ENCODE data around the gene ERMAP.

The ERMAP gene

GRCh38 chr1:42816585-42817439, at the start of gene ERMAP, which contains the start of gene SVBP:
TSS of gene ERMAP (plus strand) at chr1:42817122. CDS start at chr1:42830449, 13,327 bp downstream.
TSS of gene SVBP (minus strand) at chr1:42817397. CDS start at chr1:42816544, 853 bp downstream.
- DNase-seq (ENCODE audit: low read depth in 2 of 2) = peak; percentile 93 to 95

GRCh38 chr1:42767510-42768000, 49.4 kb upstream of the ERMAP start:
- no peak for DNase-seq (ENCODE audit: low read depth in 2 of 2)

- no peak for DNase-seq (ENCODE audit: low read depth in 2 of 2)
These were observed 48.8 kb upstream of the ERMAP start for GRCh38 chr1:42768172-42768571.

GRCh38 chr1:42769811-42770210, 47.1 kb upstream of the ERMAP start:
- no peak for DNase-seq (ENCODE audit: low read depth in 2 of 2)

- no peak for DNase-seq (ENCODE audit: low read depth in 2 of 2)
These were observed 43.5 kb upstream of the ERMAP start for GRCh38 chr1:42773420-42773819.

- DNase-seq (ENCODE audit: low read depth in 2 of 2) = no peak
These were observed 41.9 kb upstream of the ERMAP start for GRCh38 chr1:42774928-42775526.

- DNase-seq (ENCODE audit: low read depth in 2 of 2) = no peak
These were observed 40.4 kb upstream of the ERMAP start for GRCh38 chr1:42776502-42776901.

- DNase-seq (ENCODE audit: low read depth in 2 of 2) = no peak
These were observed 39.1 kb upstream of the ERMAP start for GRCh38 chr1:42777852-42778251.

GRCh38 chr1:42779725-42780124, 37.2 kb upstream of the ERMAP start:
- no peak for DNase-seq (ENCODE audit: low read depth in 2 of 2)

GRCh38 chr1:42780176-42780575, 36.7 kb upstream of the ERMAP start:
- no peak for DNase-seq (ENCODE audit: low read depth in 2 of 2)

- DNase-seq (ENCODE audit: low read depth in 2 of 2) = no peak
These were observed 33.8 kb upstream of the ERMAP start for GRCh38 chr1:42783092-42783491.

GRCh38 chr1:42784547-42784945, 32.4 kb upstream of the ERMAP start:
- DNase-seq (ENCODE audit: low read depth in 2 of 2) = no peak

GRCh38 chr1:42784946-42785693, 31.8 kb upstream of the ERMAP start, which contains the start of gene TMEM269:
TSS of gene TMEM269 (plus strand) at chr1:42784991. CDS start at chr1:42789894, 4,903 bp downstream.
- DNase-seq (ENCODE audit: low read depth in 2 of 2) = no peak

- DNase-seq (ENCODE audit: low read depth in 2 of 2) = no peak
These were observed 30.8 kb upstream of the ERMAP start for GRCh38 chr1:42786097-42786496.

GRCh38 chr1:42788021-42788420, 28.9 kb upstream of the ERMAP start:
- no peak for DNase-seq (ENCODE audit: low read depth in 2 of 2)

- DNase-seq (ENCODE audit: low read depth in 2 of 2) = no peak
These were observed 23.1 kb upstream of the ERMAP start for GRCh38 chr1:42793824-42794223.

- DNase-seq (ENCODE audit: low read depth in 2 of 2) = no peak
These were observed 19.5 kb upstream of the ERMAP start for GRCh38 chr1:42797414-42797813.

GRCh38 chr1:42797979-42798378, 18.9 kb upstream of the ERMAP start:
- DNase-seq (ENCODE audit: low read depth in 2 of 2) = no peak

GRCh38 chr1:42801832-42802473, 15.0 kb upstream of the ERMAP start:
- no peak for DNase-seq (ENCODE audit: low read depth in 2 of 2)

- DNase-seq (ENCODE audit: low read depth in 2 of 2) = no peak
These were observed 10.8 kb upstream of the ERMAP start for GRCh38 chr1:42806171-42806570.

- DNase-seq (ENCODE audit: low read depth in 2 of 2) = no peak
These were observed 10.3 kb upstream of the ERMAP start for GRCh38 chr1:42806593-42806992.
